VCaP (cell line): ENCODE measurements around the gene UGT1A9.

Source experiments
- H3K27ac ChIP-seq: fragments of 450-650 bp; 2 replicates; pipeline ENCODE4 v1.5.1; 2017
- TF ChIP-seq, protein P1 (sequence below): fragments of 450-650 bp; conservative IDR thresholded peaks from 2 replicates; pipeline ENCODE4 v1.5.1; 2017; ENCODE audit warnings: mild to moderate bottlenecking, moderate library complexity

Gene UGT1A9

GRCh38 chr2:233681521-233682099 is 9.9 kb downstream of the UGT1A9 start, which contains the start of gene UGT1A7:
Gene UGT1A7 (plus strand): TSS chr2:233681901. CDS start chr2:233681938, 37 bp downstream.
- no peak within 1 kb of the TSS for H3K27ac ChIP-seq
- TF ChIP-seq, protein P1, sequence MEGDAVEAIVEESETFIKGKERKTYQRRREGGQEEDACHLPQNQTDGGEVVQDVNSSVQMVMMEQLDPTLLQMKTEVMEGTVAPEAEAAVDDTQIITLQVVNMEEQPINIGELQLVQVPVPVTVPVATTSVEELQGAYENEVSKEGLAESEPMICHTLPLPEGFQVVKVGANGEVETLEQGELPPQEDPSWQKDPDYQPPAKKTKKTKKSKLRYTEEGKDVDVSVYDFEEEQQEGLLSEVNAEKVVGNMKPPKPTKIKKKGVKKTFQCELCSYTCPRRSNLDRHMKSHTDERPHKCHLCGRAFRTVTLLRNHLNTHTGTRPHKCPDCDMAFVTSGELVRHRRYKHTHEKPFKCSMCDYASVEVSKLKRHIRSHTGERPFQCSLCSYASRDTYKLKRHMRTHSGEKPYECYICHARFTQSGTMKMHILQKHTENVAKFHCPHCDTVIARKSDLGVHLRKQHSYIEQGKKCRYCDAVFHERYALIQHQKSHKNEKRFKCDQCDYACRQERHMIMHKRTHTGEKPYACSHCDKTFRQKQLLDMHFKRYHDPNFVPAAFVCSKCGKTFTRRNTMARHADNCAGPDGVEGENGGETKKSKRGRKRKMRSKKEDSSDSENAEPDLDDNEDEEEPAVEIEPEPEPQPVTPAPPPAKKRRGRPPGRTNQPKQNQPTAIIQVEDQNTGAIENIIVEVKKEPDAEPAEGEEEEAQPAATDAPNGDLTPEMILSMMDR: no peak

GRCh38 chr2:233684640-233685039 is 12.9 kb downstream of the UGT1A9 start:
- TF ChIP-seq, protein P1: no peak
- no peak overlapping the region for H3K27ac ChIP-seq

DNA sequence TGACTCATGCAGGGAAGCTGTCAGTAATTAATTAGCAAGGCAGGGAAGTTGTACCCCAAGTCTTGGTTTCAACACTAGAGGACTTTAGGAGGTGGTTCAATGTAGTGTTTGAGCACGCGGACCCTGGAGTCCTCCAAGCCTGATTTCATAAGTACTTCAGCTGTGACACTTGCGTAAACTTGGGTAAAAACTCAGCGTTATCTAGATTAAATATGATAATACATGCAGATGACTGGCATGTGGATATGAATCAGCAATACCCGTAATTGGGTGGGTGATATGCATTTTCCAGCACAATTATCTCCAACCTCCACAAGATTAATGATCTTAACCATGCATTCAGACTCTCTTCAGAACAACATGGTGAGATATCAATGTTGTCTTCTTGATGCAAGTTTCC is 15.2 kb downstream of the UGT1A9 start:
- TF ChIP-seq, protein P1: no peak
- no peak overlapping the region for H3K27ac ChIP-seq

DNA sequence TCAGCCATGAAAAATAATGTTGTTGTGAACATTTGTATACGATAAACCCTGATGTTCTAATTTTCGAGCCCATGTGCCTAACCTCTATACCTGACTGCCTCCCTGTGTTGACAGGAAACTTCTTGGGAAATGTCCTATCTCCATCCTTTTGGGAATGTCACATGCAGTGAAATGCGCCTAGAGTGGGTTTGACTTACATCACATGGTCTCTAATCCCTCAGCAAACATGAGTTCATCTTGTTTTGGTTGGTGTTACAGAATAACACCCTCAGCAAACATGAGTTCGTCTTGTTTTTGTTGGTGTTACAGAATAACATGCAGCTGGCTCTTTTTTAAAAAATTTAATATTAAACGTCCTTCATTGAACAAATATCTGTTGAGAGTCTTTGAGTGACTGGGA is 16.6 kb downstream of the UGT1A9 start:
- TF ChIP-seq, protein P1: no peak
- H3K27ac ChIP-seq: no peak overlapping the region

DNA sequence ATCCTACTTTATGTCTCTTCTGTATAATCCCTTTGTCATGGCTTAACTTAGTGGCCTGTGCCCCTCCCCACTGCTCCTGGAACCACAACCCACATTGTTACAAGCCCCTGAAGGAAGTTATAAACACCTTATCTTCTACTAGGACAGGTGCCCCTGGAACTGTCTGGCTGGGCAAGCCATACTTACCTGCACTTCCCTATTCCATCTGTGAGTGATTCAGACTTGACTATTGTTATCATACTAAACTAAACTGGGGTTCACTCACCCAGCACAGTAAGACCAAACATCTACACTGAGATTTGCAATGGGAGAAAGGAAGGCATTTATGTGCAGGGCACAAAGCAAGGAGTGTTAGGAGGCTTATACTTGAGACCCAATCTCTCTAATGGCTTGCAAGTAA is 17.3 kb downstream of the UGT1A9 start:
- no peak overlapping the region for H3K27ac ChIP-seq
- TF ChIP-seq, protein P1: no peak

DNA sequence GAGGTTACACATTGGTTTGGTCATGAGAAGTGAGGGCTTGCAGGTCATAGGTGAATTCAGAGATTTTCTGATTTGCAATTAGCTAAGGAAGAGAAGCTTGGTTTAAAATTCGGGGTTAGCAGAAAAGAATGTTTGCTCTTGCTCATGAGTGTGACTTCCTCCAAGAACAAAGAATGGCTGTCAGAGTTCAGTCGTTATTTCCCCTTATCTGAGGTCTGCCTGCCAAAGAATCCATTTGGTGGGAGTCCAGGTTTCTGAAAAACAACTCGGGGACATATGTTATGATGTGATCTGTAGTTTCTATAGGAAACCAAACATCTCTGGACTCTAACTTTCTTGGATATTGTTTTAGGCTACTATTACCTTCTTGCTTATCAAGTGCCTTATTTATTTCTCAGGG is 17.8 kb downstream of the UGT1A9 start:
- TF ChIP-seq, protein P1: no peak
- H3K27ac ChIP-seq: no peak overlapping the region

GRCh38 chr2:233690444-233690843 is 18.7 kb downstream of the UGT1A9 start:
- TF ChIP-seq, protein P1: no peak
- H3K27ac ChIP-seq: no peak overlapping the region
